GM11168 (cell line): ENCODE measurements around the gene SPATA22.
"Not testable (repeated sequence)": the region's sequence is repeated elsewhere in the genome, so short reads cannot be mapped to it uniquely, and the experiment has no call there.

Experiments used
- in situ Hi-C: fragments of 300-500 bp; cut with MboI; formaldehyde crosslinking; loops from one replicate; pipeline ENCODE4 v1.12.0; 2022; ENCODE audit warnings: low sequenced_read_pairs; ENCODE audit not compliant: unreplicated experiment

SPATA22 gene, protein sequence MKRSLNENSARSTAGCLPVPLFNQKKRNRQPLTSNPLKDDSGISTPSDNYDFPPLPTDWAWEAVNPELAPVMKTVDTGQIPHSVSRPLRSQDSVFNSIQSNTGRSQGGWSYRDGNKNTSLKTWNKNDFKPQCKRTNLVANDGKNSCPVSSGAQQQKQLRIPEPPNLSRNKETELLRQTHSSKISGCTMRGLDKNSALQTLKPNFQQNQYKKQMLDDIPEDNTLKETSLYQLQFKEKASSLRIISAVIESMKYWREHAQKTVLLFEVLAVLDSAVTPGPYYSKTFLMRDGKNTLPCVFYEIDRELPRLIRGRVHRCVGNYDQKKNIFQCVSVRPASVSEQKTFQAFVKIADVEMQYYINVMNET

DNA sequence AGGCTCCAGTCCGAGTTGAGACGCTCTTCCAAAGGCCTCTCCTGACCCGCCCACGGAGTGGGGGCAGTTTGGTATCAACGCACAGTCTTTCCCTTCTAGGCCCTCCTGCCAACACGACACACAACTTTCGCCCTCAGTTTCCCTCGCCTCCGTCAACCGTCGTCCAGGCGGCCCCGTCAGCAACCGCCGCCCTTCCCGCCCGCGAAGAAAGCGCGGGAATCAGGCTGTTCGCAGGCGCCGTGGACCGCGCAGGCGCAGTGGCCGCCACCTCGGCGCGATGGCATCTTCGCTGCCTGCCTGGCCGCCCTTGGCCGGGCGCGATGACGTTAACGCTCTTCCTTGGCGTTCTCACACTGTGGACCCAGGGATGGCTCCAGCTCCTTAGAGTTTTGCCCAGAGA lies at the start of gene SPATA22:
Gene SPATA22, minus strand, starts transcription at position 221 of the 400 bp plus-strand sequence. CDS start 2,494 bp downstream, outside the sequence.
- in situ Hi-C loops, result no loop called here

DNA sequence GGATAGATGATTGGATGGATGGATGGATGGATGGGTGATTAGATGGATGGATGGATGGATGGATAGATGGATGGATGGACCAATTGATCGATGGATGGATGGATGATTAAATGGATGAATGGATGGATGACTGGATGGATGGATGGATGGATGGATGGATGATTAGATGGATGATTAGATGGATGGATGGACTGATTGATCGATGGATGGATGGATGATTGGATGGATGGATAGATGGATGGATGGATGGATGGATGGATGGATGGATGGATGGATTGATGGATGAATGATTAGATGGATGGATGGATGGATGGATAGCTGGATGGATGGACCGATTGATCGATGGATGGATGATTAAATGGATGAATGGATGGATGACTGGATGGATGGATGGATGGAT lies 47.9 kb upstream of the SPATA22 start:
- in situ Hi-C loops, result not testable (repeated sequence)

DNA sequence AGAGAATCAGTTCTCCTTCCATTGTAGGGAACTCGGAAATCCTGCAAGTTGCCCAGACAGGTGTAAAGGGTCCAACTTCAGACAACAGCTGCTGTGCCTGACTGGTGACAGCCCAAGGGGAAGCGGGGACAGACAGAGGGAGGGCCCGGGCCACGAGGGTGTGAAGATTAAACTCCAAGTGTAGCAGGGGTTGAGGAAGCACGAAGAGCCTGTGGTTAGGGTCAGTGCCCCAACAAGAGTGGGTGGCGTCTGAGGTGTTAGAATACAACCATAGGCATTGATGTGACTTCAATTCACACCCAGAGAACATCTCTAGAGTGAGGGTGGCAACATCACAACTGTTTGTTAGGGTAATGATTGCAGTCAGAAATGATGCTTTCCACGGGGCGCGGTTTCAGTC lies 43.3 kb upstream of the SPATA22 start:
- in situ Hi-C loops, result no loop called here

DNA sequence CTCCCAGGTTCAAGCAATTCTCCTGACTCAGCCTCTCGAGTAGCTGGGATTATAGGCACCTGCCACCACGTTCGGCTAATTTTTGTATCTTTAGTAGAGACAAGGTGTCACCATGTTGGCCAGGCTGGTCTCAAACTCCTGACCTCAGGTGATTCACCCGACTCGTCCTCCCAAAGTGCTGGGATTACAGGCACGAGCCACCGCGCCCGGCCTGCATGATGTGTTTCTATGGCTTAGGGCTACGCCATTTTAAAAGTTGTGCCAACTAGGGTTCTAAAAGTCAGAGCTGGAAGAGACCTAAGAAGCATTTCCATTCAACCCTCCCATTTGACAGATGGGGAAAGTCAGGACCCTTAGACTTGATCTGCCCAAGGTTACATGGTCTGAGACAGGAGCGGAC lies 42.5 kb upstream of the SPATA22 start:
- in situ Hi-C loops, result not testable (repeated sequence)

GRCh38 chr17:3513305-3514035 lies 41.9 kb upstream of the SPATA22 start:
- in situ Hi-C loops, result no loop called here

DNA sequence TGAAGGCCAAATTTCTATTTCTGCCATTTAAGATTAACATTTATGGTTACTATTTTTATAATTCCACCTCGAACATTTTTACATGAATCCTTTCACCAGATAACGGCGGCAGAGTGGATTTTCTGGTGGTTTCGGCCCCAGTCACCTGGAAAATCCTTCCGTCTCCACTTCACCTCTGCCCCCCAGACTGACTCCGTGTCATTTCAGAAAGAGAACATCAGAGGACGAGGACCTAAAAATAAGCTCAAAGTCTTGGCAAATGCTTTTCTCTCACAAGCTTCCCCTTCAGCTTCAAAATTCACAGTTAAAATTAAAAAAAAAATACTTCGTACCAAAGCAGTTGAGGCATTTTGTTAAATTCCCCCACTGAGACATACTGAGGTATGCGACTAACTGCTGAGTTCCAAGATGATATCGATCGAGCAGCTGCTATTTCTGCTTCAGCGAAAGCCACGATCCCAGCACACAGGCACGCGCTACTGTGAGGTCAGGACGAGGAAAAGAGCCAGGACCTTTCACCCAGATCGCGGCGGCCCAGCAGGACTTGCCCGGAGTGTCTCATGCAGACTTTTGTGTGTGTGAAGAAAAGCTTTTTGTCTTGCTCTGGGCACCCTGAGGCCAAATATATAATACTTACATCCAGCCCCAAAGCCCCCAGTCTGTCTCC lies 41.0 kb upstream of the SPATA22 start:
- in situ Hi-C loops, result no loop called here

- in situ Hi-C loops, result no loop called here
Observed at GRCh38 chr17:3511852-3512504, 40.4 kb upstream of the SPATA22 start.

- in situ Hi-C loops, result no loop called here
Observed at GRCh38 chr17:3510090-3510489, 38.5 kb upstream of the SPATA22 start.

GRCh38 chr17:3507869-3508268 lies 36.2 kb upstream of the SPATA22 start:
- in situ Hi-C loops, result no loop called here

- in situ Hi-C loops, result no loop called here
Observed at GRCh38 chr17:3507071-3507470, 35.5 kb upstream of the SPATA22 start.

DNA sequence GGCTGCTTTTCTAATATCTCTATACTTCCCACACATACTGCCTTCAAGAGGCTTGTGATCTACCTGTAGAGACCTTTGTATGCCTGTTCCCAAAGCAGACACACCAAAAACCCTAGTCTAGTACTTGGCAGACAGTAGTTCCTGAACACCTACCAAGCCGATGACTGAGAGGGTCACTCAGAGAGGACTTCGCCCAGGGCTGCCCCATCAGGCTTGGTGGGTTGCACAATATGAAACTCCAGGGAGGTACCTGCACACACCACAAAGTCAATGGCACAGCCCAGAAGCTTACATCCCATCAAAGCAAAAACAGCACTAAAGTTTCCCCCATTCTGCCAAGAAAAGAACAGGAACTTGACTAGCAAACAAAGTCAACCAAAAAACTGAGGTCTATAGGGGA lies 34.4 kb upstream of the SPATA22 start:
- in situ Hi-C loops, result no loop called here

DNA sequence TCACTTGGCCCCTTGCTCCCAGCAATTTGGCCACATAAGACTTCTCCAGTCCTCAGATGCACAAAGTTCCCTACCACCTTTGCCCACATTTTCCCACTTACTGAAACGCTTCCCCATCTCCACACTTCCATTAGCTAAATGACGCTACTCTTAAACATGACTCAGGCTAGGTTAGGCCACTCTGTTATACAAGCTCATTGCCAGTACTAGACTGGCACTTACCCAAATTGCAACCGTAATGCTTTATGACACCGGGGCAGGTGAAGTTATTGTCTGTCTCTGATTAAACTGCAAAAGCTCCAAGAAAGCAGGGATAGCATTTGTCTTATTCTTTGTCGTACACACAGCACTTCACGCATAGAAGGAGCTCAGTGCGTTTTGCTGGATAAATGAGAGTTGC lies 33.4 kb upstream of the SPATA22 start:
- in situ Hi-C loops, result no loop called here

- in situ Hi-C loops, result no loop called here
Observed at GRCh38 chr17:3503285-3503684, 31.7 kb upstream of the SPATA22 start.

GRCh38 chr17:3502466-3502865 lies 30.8 kb upstream of the SPATA22 start:
- in situ Hi-C loops, result no loop called here

DNA sequence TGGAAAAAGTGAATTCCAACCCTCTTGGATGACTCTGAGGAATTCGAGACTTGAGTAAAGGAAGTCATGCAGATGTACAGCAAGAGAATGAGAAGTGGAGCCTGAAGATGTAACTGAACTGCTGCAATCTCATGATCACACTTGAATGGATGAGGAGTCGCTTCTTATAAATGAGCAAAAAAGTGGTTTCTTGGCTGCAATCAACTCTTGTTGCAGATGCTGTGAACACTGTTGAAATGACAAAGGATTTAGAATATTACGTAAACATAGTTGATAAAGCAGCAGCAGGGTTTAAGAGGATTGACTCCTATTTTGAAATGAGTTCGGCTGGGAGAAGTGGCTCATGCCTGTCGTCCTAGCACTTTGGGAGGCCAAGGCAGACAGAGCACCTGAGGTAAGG lies 29.7 kb upstream of the SPATA22 start:
- in situ Hi-C loops, result no loop called here

- in situ Hi-C loops, result no loop called here
Observed at GRCh38 chr17:3497101-3497500, 25.5 kb upstream of the SPATA22 start.

DNA sequence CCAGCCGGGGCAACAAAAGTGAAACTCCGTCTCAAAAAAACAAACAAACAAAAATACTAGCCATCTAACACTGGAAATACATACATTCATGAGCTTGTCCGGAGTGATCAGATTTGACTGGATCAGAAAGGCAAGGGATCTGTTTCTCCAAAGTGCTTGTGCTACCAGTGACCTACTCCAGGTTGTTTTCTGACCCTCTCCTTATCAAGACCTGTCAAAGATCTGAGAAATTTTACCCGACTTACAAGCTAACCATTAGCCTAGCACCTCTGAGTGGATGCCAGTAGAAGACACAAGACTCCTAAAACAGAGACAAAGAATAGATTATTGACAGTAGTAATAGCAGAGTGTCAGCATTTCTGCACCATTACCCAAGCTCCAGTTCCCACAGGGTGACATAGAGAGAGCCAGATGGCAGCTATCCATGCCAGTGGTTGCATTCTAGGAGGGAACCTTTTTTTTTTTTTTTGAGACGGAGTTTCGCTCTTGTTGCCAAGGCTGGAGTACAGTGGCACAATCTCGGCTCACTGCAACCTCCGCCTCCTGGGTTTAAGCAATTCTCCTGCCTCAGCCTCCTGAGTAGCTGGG lies 14.0 kb upstream of the SPATA22 start:
- in situ Hi-C loops, result no loop called here

GRCh38 chr17:3482852-3483251 lies 11.2 kb upstream of the SPATA22 start:
- in situ Hi-C loops, result no loop called here

GRCh38 chr17:3479988-3480387 lies 8.4 kb upstream of the SPATA22 start:
- in situ Hi-C loops, result no loop called here
